K562 (cell line): Measurements from ENCODE around the gene SLC18B1. TPM values are rescaled to one million over a fixed set of nuclear protein-coding genes. Genes with fewer than 3 reads are reported as not detected.

Experiments
- ATAC-seq: fragments of 200-7000 bp; cut with Tn5 transposase; 3 replicates; pipeline ENCODE4 v1.9.1; 2020; ENCODE audit warnings: moderate library complexity
- BruUV-seq: library from RNA; stranded (reverse); fragments of 400-500 nt; replicated peaks from 2 replicates; lab custom pipeline; 2021; lab: Mats Ljungman, UMichigan
- CTCF ChIA-PET: fragments of 300-600 bp; formaldehyde crosslinking; extraction: SDS; loops from one replicate; lab custom pipeline; 2021; ENCODE audit warnings: low intra/inter-chr PET ratio; lab: Yijun Ruan, JAX
- POLR2A ChIA-PET: fragments of 300-600, 350-650 bp; sonication (Branson Sonifier 250); formaldehyde crosslinking; extraction: SDS; loops from one replicate; lab custom pipeline; 2021; ENCODE audit warnings: antibody characterized with exemption, inconsistent platforms; lab: Yijun Ruan, JAX
- DNase-seq, 4 experiments: peaks; one replicate each; pipeline versions ENCODE4 v3.0.0 to v3.0.0-alpha.2; 2011 to 2018; ENCODE audit warnings: low spot score in 3 of 4, mixed read lengths in 3 of 4; ENCODE audit errors: extremely low read depth in 1 of 4
- FAIRE-seq: peaks from 2 replicates; lab custom pipeline; 2011; peaks lifted over from hg19 to GRCh38; lab: Jason Lieb, UNC
- H2AFZ ChIP-seq: 2 replicates; pipeline ENCODE4 v1.6.0; 2011; ENCODE audit warnings: low read depth, low read length, control low read depth, inconsistent platforms
- H3K27ac ChIP-seq: fragments of 200-600 bp; 3 replicates; pipeline ENCODE4 v1.8.0; 2011; ENCODE audit warnings: low read depth, mild to moderate bottlenecking, control low read depth, inconsistent platforms, low read length, moderate library complexity, mixed read lengths; ENCODE audit errors: extremely low read depth
- H3K27me3 ChIP-seq, 2 experiments: fragments of 300-600 bp in 1 of 2; 2 replicates in 1 of 2; 3 replicates in 1 of 2; pipeline versions ENCODE4 v1.6.0 to v1.8.0; 2011; ENCODE audit warnings: inconsistent platforms in 2 of 2, low read length in 2 of 2, mild to moderate bottlenecking in 1 of 2, mixed read lengths in 1 of 2, moderate library complexity in 1 of 2; ENCODE audit not compliant: control insufficient read depth in 2 of 2, insufficient read depth in 2 of 2
- H3K36me3 ChIP-seq: fragments of 300-600 bp; 3 replicates; pipeline ENCODE4 v1.8.0; 2011; ENCODE audit warnings: mild to moderate bottlenecking, low read length, inconsistent platforms; ENCODE audit not compliant: control insufficient read depth, insufficient read depth
- H3K4me1 ChIP-seq, 2 experiments: fragments of 200-600 bp in 1 of 2; replicated peaks in 1 of 2; 2 replicates in 1 of 2; 3 replicates in 1 of 2; pipeline versions ENCODE4 v1.5.1 to v1.8.0; 2011; ENCODE audit warnings: inconsistent platforms in 2 of 2, low read length in 2 of 2, mild to moderate bottlenecking in 1 of 2, mixed read lengths in 1 of 2, moderate library complexity in 1 of 2; ENCODE audit not compliant: control insufficient read depth in 2 of 2, insufficient read depth in 2 of 2
- H3K4me2 ChIP-seq: 2 replicates; pipeline ENCODE4 v1.6.1; 2011; ENCODE audit warnings: low read length, control low read depth, inconsistent platforms, mixed read lengths; ENCODE audit not compliant: insufficient read depth
- H3K4me3 ChIP-seq: fragments of 200-600 bp; sonication (generic), shearing (Covaris generic); 2 replicates; pipeline ENCODE4 v1.5.1; 2016; ENCODE audit warnings: control low read depth, inconsistent platforms
- H3K79me2 ChIP-seq: fragments of 200-600 bp; 3 replicates; pipeline ENCODE4 v1.8.0; 2011; ENCODE audit warnings: low read length, inconsistent platforms; ENCODE audit not compliant: control insufficient read depth, insufficient read depth
- H3K9ac ChIP-seq, 2 experiments: 2 replicates each; pipeline versions ENCODE4 v1.6.0 to v1.6.1; 2011; ENCODE audit warnings: low read depth in 2 of 2, low read length in 2 of 2, control low read depth in 1 of 2, inconsistent platforms in 1 of 2, mild to moderate bottlenecking in 1 of 2, mixed read lengths in 1 of 2; ENCODE audit not compliant: insufficient read depth in 1 of 2
- H3K9me1 ChIP-seq: one replicate; pipeline ENCODE4 v1.6.0; 2011; ENCODE audit warnings: inconsistent platforms, mild to moderate bottlenecking, low read length, moderate library complexity; ENCODE audit not compliant: control insufficient read depth, insufficient read depth
- H3K9me3 ChIP-seq: replicated peaks from 2 replicates; pipeline ENCODE4 v1.5.1; 2011; ENCODE audit warnings: low read depth, low read length, inconsistent platforms; ENCODE audit not compliant: control insufficient read depth, insufficient read depth
- H4K20me1 ChIP-seq: replicated peaks from 2 replicates; pipeline ENCODE4 v1.6.1; 2011; ENCODE audit warnings: low read length, inconsistent platforms, mixed read lengths; ENCODE audit not compliant: control insufficient read depth, insufficient read depth
- C11orf30 ChIP-seq: fragments of 450-650 bp; IDR thresholded peaks from 2 replicates; pipeline ENCODE4 v1.6.1; 2016; ENCODE audit warnings: low read depth, mild to moderate bottlenecking
- JUNB ChIP-seq: fragments of 450-650 bp; formaldehyde crosslinking; conservative IDR thresholded peaks from 2 replicates; pipeline ENCODE4 v1.4.0; 2020; ENCODE audit warnings: mild to moderate bottlenecking
- TRIM24 ChIP-seq, 2 experiments: fragments of 450-650 bp; IDR thresholded peaks; 2 replicates each; pipeline ENCODE4 v1.6.1; 2016
- ZNF316 ChIP-seq: fragments of 450-650 bp; IDR thresholded peaks from 2 replicates; pipeline ENCODE4 v1.6.1; 2016
- WGBS: fragments of 100-300 bp; shearing (Covaris generic); methylation state at CpG from one replicate; pipeline ENCODE4 v1.1.6; 2016; ENCODE audit warnings: low coverage, mixed read lengths; ENCODE audit not compliant: insufficient coverage; ENCODE audit errors: missing lambda C conversion rate; 5-methylcytosine and 5-hydroxymethylcytosine counted together
- in situ Hi-C: fragments of 300-500 bp; cut with MboI; formaldehyde crosslinking; loops from 4 replicates; pipeline ENCODE4 v1.15.0; 2018; ENCODE audit warnings: inconsistent platforms, mixed read lengths
- intact Hi-C: fragments of 100-400 bp; cut with micrococcal nuclease; formaldehyde crosslinking; loops from 2 replicates; pipeline ENCODE4 v1.14.2; 2022
- polyA plus RNA-seq, 8 experiments: library from polyadenylated mRNA; depleted of rRNA in 4 of 8; stranded (reverse) in 5 of 8; unstranded in 3 of 8; fragments of >200 nt; fragmentation: Nextera tagmentation in 2 of 8; fragmentation: Illumina TruSeq in 1 of 8; extraction: Ambion mirVana in 2 of 8; extraction: Trizol in 1 of 8; gene quantifications; 2 replicates each; pipeline versions ENCODE4 v1.2.1 to v1.2.3, GENCODE V29; 2011 to 2014; ENCODE audit warnings: inconsistent platforms in 1 of 8, missing spikeins in 1 of 8
- total RNA-seq, 7 experiments: library from RNA; depleted of rRNA in 6 of 7; stranded (reverse); fragments of >200 nt in 6 of 7; fragmentation: Illumina TruSeq in 2 of 7; extraction: Trizol in 2 of 7; gene quantifications; 2 replicates each; pipeline versions ENCODE4 v1.2.1 to v1.2.3, GENCODE V29; 2011 to 2021; ENCODE audit warnings: low replicate concordance in 1 of 7
- TF ChIP-seq, protein P1 (sequence below): fragments of 150-350 bp; IDR thresholded peaks from 2 replicates; pipeline ENCODE4 v1.6.1; 2014; ENCODE audit warnings: low read depth, mild to moderate bottlenecking, low read length, borderline replicate concordance

SLC18B1 gene
- total and polyA plus RNA-seq, 9 of the 15 experiments (the other 6 are each of a cell fraction or from before 2014, with no cell fraction given) = 10.4 to 49.1 (median 32.0) TPM

- Histone ChIP-seq H3K4me2 (no peak overlapping the region), H3K4me1 (no peaks in the 10 kb centered on the region), H3K4me3 (no peak overlapping the region), H3K9me1 (no peaks in the 10 kb centered on the region), H3K79me2 (no peaks in the 10 kb centered on the region), H3K36me3 (no peaks in the 10 kb centered on the region)
- no peak for FAIRE-seq
- in situ Hi-C loops = loop anchor here (25.0 kb wide), 2 partner anchors 1168 to 1257 kb away; partner anchors contain the start of genes ENPP3, MED23 and SLC2A12
- 18% methylated on average over 2 of the region's 2 CpGs for WGBS
- ChIA-PET CTCF (no interaction called here), POLR2A (interaction anchor here (0.6 to 1.5 kb wide), 3 partner anchors 8 to 28 kb away, joined by 3 to 8 read pairs (median 4); no protein-coding TSS in a partner anchor)
- ATAC-seq = no peak
- BruUV-seq = no TSS peak
- no peak for TF ChIP-seq JUNB (CRISPR knock-in tag)
- peak; percentile 73 to 87; a peak in 2 of 4 replicates for TF ChIP-seq TRIM24 (IDR thresholded peaks at IDR 0.05)
- TF ChIP-seq, all 486 proteins: peak for 1
- DNase-seq = no peak
- Histone ChIP-seq H3K9ac (no peak overlapping the region), H2AFZ (no peak overlapping the region), H4K20me1 (no peaks in the 10 kb centered on the region), H3K9me3 (0 out of 2 replicates have a peak, but pooled peaks cover 2% of the 10 kb centered on the region), H3K27me3 (no peaks in the 10 kb centered on the region), H3K27ac (no peak overlapping the region)
- intact Hi-C loops = no loop called here
Measured at GRCh38 chr6:132805548-132805947, 7.1 kb upstream of the SLC18B1 start.

DNA sequence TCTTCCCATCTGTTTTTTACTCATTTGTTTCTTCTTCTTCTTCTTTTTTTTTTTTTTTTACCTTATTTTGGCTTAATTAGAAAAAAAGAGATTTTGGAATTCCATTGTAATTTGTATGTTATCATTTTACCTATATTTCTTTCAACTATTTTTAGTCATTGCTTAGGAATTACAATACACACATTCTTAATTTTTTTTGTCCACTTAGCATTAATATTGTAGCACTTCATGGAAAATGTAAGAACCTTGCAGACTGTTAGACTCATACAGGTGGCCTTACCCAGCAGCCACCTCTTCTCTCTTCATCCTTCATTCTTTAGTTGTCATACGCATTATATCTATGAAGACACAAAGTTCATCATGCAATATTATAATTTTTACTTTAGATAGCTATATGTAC is 5.8 kb upstream of the SLC18B1 start:
- Histone ChIP-seq H3K9ac (no peak overlapping the region), H3K27me3 (no peaks in the 10 kb centered on the region), H4K20me1 (no peaks in the 10 kb centered on the region), H3K4me1 (0 out of 5 replicates have a peak, but pooled peaks cover 0 to under 1% of the 10 kb centered on the region in 2 experiments)
- in situ Hi-C loops = loop anchor here (25.0 kb wide), 2 partner anchors 1167 to 1258 kb away; partner anchors contain the start of genes ENPP3, MED23 and SLC2A12
- DNase-seq (no peak), FAIRE-seq (no peak)
- no TSS peak for BruUV-seq
- CTCF ChIA-PET = no interaction called here
- TF ChIP-seq, protein P1, sequence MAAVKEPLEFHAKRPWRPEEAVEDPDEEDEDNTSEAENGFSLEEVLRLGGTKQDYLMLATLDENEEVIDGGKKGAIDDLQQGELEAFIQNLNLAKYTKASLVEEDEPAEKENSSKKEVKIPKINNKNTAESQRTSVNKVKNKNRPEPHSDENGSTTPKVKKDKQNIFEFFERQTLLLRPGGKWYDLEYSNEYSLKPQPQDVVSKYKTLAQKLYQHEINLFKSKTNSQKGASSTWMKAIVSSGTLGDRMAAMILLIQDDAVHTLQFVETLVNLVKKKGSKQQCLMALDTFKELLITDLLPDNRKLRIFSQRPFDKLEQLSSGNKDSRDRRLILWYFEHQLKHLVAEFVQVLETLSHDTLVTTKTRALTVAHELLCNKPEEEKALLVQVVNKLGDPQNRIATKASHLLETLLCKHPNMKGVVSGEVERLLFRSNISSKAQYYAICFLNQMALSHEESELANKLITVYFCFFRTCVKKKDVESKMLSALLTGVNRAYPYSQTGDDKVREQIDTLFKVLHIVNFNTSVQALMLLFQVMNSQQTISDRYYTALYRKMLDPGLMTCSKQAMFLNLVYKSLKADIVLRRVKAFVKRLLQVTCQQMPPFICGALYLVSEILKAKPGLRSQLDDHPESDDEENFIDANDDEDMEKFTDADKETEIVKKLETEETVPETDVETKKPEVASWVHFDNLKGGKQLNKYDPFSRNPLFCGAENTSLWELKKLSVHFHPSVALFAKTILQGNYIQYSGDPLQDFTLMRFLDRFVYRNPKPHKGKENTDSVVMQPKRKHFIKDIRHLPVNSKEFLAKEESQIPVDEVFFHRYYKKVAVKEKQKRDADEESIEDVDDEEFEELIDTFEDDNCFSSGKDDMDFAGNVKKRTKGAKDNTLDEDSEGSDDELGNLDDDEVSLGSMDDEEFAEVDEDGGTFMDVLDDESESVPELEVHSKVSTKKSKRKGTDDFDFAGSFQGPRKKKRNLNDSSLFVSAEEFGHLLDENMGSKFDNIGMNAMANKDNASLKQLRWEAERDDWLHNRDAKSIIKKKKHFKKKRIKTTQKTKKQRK = no peak
- TF ChIP-seq C11orf30 (0 out of 2 replicates have a peak, but pooled peaks have one; percentile 25), ZNF316 (peak; percentile 64)
- TF ChIP-seq, all 486 proteins: peak for 2
- H3K79me2 ChIP-seq = no peaks in the 10 kb centered on the region
- H3K4me3 ChIP-seq = no peak overlapping the region
- no peak overlapping the region for H2AFZ ChIP-seq
- H3K9me3 ChIP-seq = 0 out of 2 replicates have a peak, but pooled peaks cover 2% of the 10 kb centered on the region
- 73% methylated on average over 1 of the region's 1 CpG for WGBS
- H3K27ac ChIP-seq = no peak overlapping the region
- H3K36me3 ChIP-seq = no peaks in the 10 kb centered on the region
- no peaks in the 10 kb centered on the region for H3K9me1 ChIP-seq
- POLR2A ChIA-PET = interaction anchor here (1.3 to 1.5 kb wide), 2 partner anchors 10 to 11 kb away, joined by 4 to 8 read pairs; no protein-coding TSS in a partner anchor
- intact Hi-C loops = no loop called here
- no peak overlapping the region for H3K4me2 ChIP-seq
- no peak for ATAC-seq
